ENCODE measurements around the gene AFF4. TPM values are rescaled to one million over a fixed set of nuclear protein-coding genes. Genes with fewer than 3 reads are reported as not detected.

The AFF4 gene
- total and polyA plus RNA-seq, 2 experiments from 2014 or later: 44.0 to 92.9 TPM

DNA sequence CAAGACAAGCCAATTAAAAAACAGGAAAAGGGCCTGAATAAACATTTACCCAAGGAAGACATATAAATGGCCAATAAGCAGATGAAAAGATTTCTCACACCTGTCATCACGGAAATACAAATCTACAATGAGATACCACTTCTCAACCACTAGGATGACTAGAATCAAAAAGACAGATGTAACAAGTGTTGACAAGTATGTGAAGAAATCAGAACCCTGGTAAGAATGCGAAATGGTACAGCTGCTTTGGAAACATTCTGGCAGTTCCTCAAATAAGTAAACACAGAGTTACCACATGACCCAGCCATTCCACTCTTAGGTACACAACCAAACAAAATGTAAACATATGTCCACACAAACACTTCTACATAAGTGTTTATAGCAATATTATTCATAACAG lies 57.5 kb downstream of the AFF4 start:
- no peak overlapping the region for H3K4me3 ChIP-seq
- WGBS (ENCODE audit: low lambda C conversion rate, missing lambda C conversion rate): 75% methylated on average over 2 of the region's 2 CpGs
- H3K27ac ChIP-seq: peak overlapping the region; percentile 30
- H3K4me2 ChIP-seq: no peak overlapping the region
- TF ChIP-seq EZH2phosphoT487 (IDR thresholded peaks at IDR 0.05; ENCODE audit: low read depth, severe bottlenecking, unreplicated experiment): no peak
- TF ChIP-seq EZH2 (IDR thresholded peaks at IDR 0.05; ENCODE audit: borderline replicate concordance): no peak
- TF ChIP-seq CTCF (IDR thresholded peaks at IDR 0.05; ENCODE audit: poor library complexity): no peak
- peak; percentile 17 for DNase-seq (ENCODE audit: low spot score)
- H3K9me3 ChIP-seq (ENCODE audit: low read depth): no peaks in the 10 kb centered on the region
- no peaks in the 10 kb centered on the region for H3K4me1 ChIP-seq (ENCODE audit: insufficient read depth)
- H3K27me3 ChIP-seq: no peaks in the 10 kb centered on the region
- H2AFZ ChIP-seq: no peak overlapping the region
- no peaks in the 10 kb centered on the region for H3K9me2 ChIP-seq (replicated peaks; ENCODE audit: insufficient read depth)
- H4K20me1 ChIP-seq (ENCODE audit: insufficient read depth, poor library complexity, severe bottlenecking): peaks cover 30% of the 10 kb centered on the region
- peaks cover 83% of the 10 kb centered on the region for H3K79me2 ChIP-seq
- H3K36me3 ChIP-seq (replicated peaks; ENCODE audit: insufficient read depth, low read depth): no peaks in the 10 kb centered on the region

- Histone ChIP-seq H3K9me3 (ENCODE audit: low read depth) (no peaks in the 10 kb centered on the region), H3K4me3 (no peak overlapping the region), H3K9me2 (replicated peaks; ENCODE audit: insufficient read depth) (no peaks in the 10 kb centered on the region), H3K27me3 (no peaks in the 10 kb centered on the region), H4K20me1 (ENCODE audit: insufficient read depth, poor library complexity, severe bottlenecking) (peaks cover 32% of the 10 kb centered on the region), H2AFZ (no peak overlapping the region), H3K27ac (no peak overlapping the region), H3K36me3 (replicated peaks; ENCODE audit: insufficient read depth, low read depth) (no peaks in the 10 kb centered on the region), H3K4me2 (no peak overlapping the region), H3K4me1 (ENCODE audit: insufficient read depth) (no peaks in the 10 kb centered on the region), H3K79me2 (peaks cover 74% of the 10 kb centered on the region)
- WGBS (ENCODE audit: low lambda C conversion rate, missing lambda C conversion rate): 97% methylated on average over 3 of the region's 3 CpGs
- TF ChIP-seq CTCF (IDR thresholded peaks at IDR 0.05; ENCODE audit: poor library complexity): peak; percentile 14
- TF ChIP-seq EZH2phosphoT487 (IDR thresholded peaks at IDR 0.05; ENCODE audit: low read depth, severe bottlenecking, unreplicated experiment): no peak
- TF ChIP-seq EZH2 (IDR thresholded peaks at IDR 0.05; ENCODE audit: borderline replicate concordance): no peak
- no peak for DNase-seq (ENCODE audit: low spot score)
Observed at GRCh38 chr5:132901730-132902129, 61.7 kb downstream of the AFF4 start.

DNA sequence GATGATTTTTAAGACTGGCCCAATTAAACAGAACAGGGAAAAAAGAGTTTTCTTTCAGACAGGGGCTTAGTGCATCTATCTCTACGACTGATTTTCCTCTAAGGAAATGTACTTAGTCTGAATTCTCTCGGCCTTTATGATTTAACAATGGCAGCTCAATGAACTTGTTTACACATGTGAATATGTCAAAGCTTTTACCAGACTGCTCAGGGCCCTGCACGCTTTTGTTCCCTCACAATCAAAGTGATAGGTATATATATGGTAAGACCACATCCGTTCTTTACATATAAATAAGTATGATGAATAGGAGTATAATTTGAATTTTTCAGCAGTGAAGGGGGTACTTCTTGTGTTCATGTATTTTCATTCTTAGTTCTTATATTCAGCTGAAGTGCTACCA lies 62.4 kb downstream of the AFF4 start:
- DNase-seq (ENCODE audit: low spot score): no peak
- H3K4me1 ChIP-seq (ENCODE audit: insufficient read depth): no peaks in the 10 kb centered on the region
- H3K9me3 ChIP-seq (ENCODE audit: low read depth): no peaks in the 10 kb centered on the region
- WGBS (ENCODE audit: low lambda C conversion rate, missing lambda C conversion rate): 87% methylated on average over 4 of the region's 4 CpGs
- no peak overlapping the region for H3K27ac ChIP-seq
- peaks cover 70% of the 10 kb centered on the region for H3K79me2 ChIP-seq
- H3K27me3 ChIP-seq: no peaks in the 10 kb centered on the region
- TF ChIP-seq CTCF (IDR thresholded peaks at IDR 0.05; ENCODE audit: poor library complexity): no peak
- no peak for TF ChIP-seq EZH2phosphoT487 (IDR thresholded peaks at IDR 0.05; ENCODE audit: low read depth, severe bottlenecking, unreplicated experiment)
- no peak for TF ChIP-seq EZH2 (IDR thresholded peaks at IDR 0.05; ENCODE audit: borderline replicate concordance)
- H3K4me2 ChIP-seq: no peak overlapping the region
- H3K4me3 ChIP-seq: no peak overlapping the region
- no peak overlapping the region for H2AFZ ChIP-seq
- H4K20me1 ChIP-seq (ENCODE audit: insufficient read depth, poor library complexity, severe bottlenecking): peaks cover 26% of the 10 kb centered on the region
- no peaks in the 10 kb centered on the region for H3K9me2 ChIP-seq (replicated peaks; ENCODE audit: insufficient read depth)
- H3K36me3 ChIP-seq (replicated peaks; ENCODE audit: insufficient read depth, low read depth): no peaks in the 10 kb centered on the region

DNA sequence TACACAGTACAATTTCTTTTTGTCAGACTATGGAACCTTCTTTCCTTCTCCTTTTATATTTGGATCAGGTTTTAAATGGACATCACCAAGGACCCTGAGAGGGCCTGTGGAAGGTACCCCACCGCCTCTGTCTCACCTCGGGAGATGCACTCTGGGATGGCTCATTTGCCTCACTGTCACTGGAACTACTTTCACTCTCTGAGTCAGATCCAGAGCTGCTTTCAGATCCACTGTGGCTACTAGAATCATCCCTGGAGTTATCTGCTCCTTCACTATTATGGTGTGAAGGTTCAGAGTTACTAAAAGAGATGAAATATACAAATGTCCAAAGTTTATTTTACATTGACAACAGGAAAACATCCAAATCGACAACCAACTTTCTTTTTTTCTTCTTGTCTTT lies 65.3 kb downstream of the AFF4 start:
- H3K9me2 ChIP-seq (replicated peaks; ENCODE audit: insufficient read depth): no peaks in the 10 kb centered on the region
- WGBS (ENCODE audit: low lambda C conversion rate, missing lambda C conversion rate): 92% methylated on average over 3 of the region's 3 CpGs
- peaks cover 11% of the 10 kb centered on the region for H4K20me1 ChIP-seq (ENCODE audit: insufficient read depth, poor library complexity, severe bottlenecking)
- no peaks in the 10 kb centered on the region for H3K36me3 ChIP-seq (replicated peaks; ENCODE audit: insufficient read depth, low read depth)
- no peak for DNase-seq (ENCODE audit: low spot score)
- no peaks in the 10 kb centered on the region for H3K9me3 ChIP-seq (ENCODE audit: low read depth)
- TF ChIP-seq EZH2phosphoT487 (IDR thresholded peaks at IDR 0.05; ENCODE audit: low read depth, severe bottlenecking, unreplicated experiment) (no peak), CTCF (IDR thresholded peaks at IDR 0.05; ENCODE audit: poor library complexity) (no peak), EZH2 (IDR thresholded peaks at IDR 0.05; ENCODE audit: borderline replicate concordance) (no peak)
- no peak overlapping the region for H3K27ac ChIP-seq
- H3K79me2 ChIP-seq: peaks cover 62% of the 10 kb centered on the region
- H3K27me3 ChIP-seq: no peaks in the 10 kb centered on the region
- H2AFZ ChIP-seq: no peak overlapping the region
- no peak overlapping the region for H3K4me3 ChIP-seq
- no peaks in the 10 kb centered on the region for H3K4me1 ChIP-seq (ENCODE audit: insufficient read depth)
- no peak overlapping the region for H3K4me2 ChIP-seq
